Islet of Langerhans (tissue), 1 donor: ENCODE data around the gene NMNAT2.
"Not testable (repeated sequence)": the region's sequence is repeated elsewhere in the genome, so short reads cannot be mapped to it uniquely, and the experiment has no call there.

ENCODE experiments used
- FAIRE-seq: peaks from one replicate; lab custom pipeline; 2011; peaks lifted over from hg19 to GRCh38; lab: Jason Lieb, UNC

The NMNAT2 gene

DNA sequence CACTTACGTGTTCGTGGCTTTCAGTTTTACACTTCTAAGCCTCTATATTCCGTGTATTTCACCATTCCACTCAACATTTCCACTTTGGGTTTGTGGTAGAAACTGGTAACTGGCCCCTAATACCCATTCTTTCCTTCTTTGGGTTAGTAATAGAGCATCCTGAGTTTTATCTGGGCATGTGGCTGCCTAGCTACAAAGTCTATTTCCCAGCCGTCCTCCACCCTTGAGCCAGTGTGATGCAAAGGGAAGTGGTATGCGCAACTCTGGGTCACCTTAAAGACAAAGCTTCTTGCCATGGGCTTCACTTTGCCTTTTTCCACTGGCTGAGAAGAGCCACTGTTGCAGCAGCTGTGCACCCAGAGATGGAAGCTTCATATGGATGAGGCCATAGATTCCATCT, 158.3 kb downstream of the NMNAT2 start:
- no peak for FAIRE-seq

DNA sequence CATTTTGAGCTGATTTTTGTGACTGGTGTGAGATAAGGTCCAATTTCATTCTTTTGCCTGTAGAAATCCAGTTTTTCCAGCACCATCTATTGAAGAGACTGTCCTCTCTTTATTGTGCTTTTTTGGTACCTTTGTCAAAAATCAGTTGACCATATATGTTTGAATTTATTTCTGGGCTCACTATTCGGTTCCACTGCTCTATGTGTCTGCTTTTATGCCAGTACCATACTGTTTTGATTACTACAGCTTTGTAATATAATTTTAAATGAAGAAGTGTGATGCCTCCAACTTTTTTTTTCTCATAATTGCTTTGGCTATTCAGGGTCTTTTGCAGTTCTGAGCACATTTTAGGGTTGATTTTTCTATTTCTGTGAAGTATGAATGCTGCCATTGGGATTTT, 163.1 kb downstream of the NMNAT2 start:
- no peak for FAIRE-seq

DNA sequence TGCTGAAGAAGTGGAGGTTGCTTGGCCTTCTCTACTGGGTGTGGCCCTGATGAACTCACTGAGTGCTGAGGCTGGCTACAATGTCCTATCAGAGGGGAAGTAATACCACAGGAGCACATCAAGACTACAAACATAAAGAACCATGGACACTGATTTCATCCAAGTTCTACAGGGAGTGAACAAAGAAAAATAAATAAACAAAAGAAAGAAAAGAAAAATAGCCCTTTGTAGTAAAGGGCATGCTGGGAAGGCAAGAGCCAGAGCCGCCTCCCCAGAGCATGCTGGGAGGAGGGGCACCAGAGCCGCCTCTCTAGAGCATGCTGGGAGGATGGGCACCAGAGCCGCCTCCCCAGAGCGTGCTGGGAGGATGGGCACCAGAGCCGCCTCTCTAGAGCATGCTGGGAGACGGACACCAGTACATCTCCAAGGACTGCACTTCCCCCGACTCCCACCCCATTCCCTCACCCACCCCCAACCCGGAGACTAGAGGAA, 166.2 kb downstream of the NMNAT2 start:
- FAIRE-seq = no peak

DNA sequence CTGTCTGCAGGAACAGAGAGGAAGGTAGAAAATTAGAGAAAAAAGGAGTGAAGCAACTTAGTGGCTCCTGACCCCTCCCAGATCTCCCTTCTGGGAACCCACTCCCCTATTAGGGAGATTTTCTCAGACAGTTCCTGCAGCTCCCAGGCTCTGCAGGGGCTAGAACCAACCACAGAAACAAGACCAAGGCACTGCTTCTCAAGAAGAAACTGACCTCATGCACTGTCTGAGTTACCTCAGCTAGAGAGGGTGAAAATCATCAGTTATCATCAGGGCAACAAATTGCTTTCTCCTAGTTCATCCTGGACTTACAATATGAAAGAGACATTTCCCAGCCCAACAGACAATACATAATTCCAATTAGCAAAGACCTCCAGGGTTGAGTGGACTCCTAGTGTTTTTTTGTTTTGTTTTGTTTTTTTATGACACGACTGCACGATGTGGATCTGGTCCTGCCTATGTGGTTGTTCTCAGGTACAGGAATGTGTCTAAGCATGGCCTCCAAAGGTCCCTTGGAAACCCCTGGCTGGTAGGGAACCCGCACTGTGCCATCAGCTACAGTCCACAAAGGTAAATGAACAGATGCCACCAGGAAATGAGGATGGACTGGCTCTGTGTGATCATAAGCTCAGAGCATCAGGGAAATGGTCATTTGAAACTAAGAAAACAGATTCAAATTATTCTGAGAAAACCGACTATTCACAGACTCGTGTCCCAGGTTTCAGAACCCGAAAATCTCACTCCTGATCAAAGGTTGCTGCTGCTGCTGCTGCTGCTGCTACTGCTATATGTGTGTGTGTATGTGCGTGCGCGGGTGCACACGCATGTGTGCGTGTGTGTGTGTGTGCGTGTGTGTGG, 166.8 kb downstream of the NMNAT2 start:
- no peak for FAIRE-seq

DNA sequence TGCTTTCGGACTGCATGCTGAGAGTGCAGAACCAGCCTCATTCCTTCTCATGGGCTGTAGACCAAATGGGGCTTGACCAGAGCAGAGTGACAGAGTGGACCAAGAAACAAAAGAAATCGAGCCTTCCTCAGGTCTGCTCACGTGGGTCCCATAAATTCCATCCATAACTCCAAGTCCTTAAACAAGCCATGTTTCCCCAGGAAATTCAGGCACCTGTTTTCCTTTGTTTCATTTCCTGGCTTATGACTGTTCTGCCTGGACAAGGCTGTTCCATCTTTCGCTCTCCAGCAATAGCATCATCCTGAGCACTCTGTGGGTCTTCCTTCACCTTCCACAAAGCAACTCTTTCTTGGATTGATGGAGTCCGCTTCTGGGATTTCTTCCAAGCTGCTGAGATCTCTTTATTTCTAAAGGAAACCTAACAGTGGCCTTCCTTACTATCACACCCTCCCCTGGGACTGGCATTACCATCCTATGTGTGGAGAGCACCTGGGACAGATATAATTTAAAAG, 168.2 kb downstream of the NMNAT2 start:
- FAIRE-seq = no peak

DNA sequence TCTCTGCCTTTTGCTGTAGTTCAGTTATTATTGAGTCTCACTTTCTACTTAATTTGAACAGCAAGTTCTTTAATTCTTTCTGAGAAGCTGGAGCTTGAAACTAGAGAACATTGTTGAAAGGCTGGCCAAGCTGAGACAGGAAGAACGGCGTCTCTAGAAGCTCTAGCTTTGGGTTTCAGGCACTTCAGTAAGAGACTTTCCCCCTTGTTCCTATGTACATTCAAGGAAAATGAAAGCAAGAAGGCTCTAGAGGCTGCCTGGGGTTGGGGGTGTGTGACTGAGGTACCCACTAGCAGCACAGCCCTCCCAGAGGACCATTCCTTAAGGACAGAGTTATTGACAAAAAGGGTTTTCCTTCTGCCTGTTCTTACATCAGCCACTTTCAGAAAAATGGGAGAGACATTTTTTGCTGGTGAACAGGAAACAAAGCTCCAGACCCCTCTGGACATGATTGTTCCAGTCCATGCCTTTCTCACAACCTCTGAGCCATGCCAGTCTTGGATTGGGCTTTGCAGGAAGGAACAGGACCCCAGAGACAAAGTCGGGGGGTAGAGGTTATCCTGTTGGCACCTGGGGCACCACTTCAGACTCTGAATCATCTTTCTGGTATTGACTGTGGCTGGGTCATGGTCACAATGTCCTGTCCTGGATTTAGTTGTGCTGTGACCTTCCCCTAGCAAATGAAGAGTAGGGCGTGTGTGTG, 169.0 kb downstream of the NMNAT2 start:
- no peak for FAIRE-seq

DNA sequence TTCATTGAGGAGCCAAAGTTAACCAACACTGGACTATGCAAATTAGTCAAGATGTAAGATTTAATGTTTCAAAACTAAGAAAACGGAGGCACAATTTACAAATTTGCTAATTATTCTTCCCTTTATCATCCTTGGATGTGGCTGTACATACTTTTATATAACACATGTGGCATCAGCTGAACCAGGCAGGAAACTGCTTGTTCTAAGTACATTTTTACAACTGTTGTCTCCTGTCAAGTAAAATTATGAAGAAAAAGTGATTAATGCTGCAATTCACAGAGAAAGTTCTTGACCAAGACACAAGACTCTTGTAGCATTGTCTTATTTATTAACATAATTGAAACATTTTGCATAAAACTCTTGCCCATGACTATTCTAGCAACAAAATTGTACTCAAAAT, 170.2 kb downstream of the NMNAT2 start:
- FAIRE-seq = no peak

DNA sequence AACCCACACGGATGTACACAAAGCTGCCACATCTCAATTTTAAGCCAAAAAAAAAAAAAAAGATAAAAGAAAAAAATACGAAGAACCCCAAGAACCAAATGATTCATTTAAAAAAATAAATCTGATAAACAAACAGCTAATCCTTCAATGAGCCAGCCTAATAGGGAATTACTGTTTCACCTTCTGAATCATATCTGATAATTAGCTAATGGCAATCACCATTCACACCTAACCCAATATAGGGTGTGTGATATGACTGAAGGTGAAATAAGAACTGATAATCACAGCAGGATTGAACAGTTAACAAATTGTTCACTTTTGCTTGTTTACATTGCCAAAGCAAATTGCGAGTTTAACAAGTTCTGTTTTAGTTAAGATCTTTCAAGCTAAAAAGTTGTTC, 170.7 kb downstream of the NMNAT2 start:
- no peak for FAIRE-seq

DNA sequence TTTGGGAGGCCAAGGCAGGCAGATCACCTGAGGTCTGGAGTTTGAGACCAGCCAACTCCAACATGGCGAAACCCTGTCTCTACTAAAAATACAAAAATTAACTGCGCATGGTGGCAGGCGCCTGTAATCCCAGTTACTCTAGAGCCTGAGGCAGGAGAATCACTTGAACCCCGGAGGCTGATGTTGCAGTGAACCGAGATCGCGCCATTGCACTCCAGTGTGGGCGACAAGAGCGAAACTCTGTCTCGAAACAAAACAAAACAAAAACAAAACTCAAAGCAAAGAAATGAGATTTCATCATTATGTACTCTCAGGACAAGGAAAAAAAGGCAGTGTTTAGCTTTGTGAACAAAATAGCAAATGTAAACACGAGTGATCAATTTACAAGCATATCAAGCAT, 171.1 kb downstream of the NMNAT2 start:
- no peak for FAIRE-seq

DNA sequence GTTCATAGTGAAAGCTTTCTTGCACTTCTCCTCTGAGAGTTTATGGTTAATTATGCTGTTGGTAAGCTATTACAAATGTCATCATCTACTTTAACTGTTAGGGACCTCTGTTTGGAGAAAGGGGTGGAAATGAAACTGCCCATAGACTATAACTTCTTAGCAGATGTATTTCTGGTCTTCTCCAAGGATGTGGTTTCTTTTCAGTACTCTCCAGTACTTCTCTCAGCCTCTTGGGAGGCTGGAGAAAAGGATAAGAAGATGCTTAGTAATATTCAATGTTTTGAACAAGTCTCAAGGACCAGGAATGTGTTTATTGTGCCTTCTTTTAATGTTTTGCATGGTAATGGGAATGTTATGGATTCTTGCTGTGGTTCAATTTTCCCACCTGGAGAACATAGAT, 171.7 kb downstream of the NMNAT2 start:
- no peak for FAIRE-seq

DNA sequence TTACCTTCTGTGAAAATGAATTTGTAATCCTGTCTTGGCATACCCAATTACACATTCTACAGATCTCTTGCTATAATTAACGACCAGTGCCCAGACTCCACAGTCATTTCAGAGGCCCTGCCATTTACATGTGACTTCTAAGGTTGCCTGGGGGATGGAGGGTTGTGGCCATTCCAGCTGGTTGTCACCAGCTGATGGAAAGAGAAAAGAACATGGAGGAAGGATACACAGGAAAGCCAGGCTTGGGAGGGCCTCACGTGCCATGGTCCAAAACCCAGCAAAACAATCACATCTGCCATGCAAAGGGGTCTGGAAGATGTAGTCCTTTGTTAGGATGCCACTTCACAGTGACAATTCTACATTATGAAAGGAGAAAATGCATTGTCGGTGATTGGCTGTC, 172.8 kb downstream of the NMNAT2 start:
- no peak for FAIRE-seq

DNA sequence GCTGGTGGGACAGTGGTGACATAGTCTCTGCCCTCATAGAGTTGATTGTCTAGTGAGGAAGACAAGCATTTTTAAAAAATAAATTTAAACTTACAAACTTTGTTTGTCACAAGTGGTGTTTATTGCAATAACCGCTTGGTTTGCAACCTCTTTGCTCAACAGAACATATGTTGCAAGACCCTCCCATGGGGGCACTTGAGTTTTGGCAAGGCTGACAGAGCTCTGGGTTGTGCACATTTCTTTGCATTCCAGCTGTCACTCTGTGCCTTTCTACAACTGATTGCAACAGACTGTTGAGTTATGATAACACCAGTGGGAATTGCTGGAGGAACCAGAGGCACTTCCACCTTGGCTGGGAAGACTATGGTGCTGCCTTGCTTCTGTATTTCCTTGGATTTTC, 173.7 kb downstream of the NMNAT2 start:
- FAIRE-seq = no peak

DNA sequence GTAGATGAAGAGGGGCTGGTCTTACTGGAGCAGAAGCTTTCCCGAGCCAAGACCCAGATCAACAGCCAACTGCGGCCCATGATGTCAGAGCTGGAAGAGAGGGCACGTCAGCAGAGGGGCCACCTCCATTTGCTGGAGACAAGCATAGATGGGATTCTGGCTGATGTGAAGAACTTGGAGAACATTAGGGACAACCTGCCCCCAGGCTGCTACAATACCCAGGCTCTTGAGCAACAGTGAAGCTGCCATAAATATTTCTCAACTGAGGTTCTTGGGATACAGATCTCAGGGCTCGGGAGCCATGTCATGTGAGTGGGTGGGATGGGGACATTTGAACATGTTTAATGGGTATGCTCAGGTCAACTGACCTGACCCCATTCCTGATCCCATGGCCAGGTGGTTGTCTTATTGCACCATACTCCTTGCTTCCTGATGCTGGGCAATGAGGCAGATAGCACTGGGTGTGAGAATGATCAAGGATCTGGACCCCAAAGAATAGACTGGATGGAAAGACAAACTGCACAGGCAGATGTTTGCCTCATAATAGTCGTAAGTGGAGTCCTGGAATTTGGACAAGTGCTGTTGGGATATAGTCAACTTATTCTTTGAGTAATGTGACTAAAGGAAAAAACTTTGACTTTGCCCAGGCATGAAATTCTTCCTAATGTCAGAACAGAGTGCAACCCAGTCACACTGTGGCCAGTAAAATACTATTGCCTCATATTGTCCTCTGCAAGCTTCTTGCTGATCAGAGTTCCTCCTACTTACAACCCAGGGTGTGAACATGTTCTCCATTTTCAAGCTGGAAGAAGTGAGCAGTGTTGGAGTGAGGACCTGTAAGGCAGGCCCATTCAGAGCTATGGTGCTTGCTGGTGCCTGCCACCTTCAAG, 174.8 kb downstream of the NMNAT2 start:
- FAIRE-seq = no peak

DNA sequence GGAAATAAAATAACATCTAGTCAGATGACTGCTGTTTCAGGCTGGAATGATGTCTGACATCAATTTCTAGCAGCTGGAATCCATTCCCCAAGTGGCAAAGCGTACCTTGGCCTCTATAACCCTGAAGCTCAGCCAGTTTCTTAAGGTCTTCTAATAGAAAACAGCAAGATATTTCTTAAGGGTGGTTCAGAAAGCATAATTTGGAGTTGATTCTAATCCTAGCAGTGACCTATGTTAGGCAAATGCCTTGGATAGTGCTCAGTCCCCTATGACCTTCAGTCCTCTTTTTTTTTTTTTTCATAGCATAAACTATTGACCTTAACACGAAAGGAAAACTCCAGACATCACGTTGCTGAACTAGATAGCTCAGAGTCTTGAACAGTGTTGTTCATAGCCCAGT, 175.6 kb downstream of the NMNAT2 start:
- FAIRE-seq = no peak

DNA sequence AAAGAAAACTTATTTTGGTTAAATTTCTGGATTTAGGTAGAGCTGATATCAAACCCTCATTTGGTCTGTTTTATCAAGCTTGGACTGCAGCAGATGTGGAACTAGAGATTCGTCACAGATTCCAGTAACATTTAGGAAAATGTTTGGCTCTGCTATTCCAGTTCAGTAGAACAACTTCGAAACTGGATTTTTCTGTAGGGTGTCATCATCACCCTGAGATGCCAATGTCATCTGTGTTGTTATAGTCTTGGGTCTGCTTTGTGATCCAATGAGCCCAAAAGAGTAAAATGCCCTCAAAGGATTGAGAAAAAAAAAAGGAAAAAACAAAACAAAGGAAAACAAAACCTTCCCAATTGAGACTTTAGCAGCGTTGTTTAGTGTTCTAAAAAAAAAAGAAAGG, 176.7 kb downstream of the NMNAT2 start:
- no peak for FAIRE-seq

DNA sequence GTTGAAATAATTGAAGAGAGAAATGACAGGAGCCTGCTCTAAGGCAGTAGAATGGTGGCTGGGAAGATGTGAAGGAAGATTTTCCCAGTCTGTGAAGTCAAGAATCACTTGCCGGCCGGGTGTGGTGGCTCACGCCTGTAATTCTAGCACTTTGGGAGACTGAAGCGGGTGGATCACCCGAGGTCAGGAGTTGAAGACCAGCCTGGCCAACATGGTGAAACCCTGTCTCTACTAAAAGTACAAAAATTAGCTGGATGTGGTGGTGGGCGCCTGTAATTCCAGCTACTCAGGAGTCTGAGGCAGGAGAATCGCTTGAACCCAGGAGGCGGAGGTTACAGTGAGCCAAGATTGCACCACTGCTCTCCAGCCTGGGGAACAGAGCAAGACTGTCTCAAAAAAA, 177.3 kb downstream of the NMNAT2 start:
- not testable (repeated sequence) for FAIRE-seq

DNA sequence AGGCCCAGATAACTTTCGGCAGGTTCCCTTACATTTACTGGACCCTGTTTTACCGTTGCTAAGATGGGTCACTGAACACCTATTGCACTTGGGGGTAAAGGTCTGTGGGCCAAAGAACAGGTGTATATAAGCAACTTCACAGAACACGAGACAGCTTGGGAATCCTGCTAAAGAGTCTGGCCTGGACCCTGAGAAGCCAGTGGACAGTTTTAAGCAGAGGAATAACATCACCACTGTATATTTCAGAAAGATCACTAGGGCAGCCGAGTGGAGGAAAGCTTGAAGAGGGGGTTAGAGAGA, 177.7 kb downstream of the NMNAT2 start:
- FAIRE-seq = no peak

DNA sequence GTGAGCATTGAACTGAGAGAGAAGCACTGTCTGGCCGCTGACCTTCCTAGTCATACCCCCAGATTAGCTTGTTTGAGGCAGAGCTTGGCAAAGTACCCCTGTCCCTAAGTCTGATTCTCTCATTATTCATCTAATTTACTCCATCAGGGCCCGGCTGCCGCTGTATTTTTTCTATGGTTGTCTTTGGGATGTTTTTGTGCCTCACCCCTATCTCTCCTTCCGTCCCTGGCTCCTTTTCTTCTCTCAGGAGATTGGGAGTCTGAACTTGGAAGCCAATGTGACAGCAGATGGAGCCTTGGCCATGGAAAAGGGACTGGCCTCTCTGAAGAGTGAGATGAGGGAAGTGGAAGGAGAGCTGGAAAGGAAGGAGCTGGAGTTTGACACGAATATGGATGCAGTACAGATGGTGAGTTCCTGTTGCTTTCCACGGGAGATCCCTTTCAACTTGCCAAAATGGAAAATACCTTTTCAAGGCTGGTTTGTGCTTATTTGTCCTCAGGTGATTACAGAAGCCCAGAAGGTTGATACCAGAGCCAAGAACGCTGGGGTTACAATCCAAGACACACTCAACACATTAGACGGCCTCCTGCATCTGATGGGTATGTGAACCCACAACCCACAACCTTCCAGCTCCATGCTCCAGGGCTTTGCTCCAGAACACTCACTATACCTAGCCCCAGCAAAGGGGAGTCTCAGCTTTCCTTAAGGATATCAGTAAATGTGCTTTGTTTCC, 178.2 kb downstream of the NMNAT2 start:
- no peak for FAIRE-seq

DNA sequence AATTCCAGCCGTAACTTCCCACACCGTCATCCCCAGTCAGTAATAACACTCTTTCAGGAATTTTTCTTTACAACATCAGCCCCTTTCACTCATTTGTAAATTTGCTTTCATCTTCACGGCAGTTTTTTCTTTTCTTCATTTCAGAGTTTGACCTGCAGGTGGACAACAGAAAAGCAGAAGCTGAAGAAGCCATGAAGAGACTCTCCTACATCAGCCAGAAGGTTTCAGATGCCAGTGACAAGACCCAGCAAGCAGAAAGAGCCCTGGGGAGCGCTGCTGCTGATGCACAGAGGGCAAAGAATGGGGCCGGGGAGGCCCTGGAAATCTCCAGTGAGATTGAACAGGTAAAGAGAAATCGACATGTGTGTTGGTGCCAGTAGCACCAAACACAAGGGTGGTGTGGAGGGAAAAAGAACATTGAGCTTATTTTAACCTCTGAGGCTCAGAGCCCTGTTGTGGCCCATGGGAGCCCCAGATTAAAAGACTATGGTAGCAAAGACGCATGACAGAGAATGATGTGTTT, 178.9 kb downstream of the NMNAT2 start:
- no peak for FAIRE-seq

DNA sequence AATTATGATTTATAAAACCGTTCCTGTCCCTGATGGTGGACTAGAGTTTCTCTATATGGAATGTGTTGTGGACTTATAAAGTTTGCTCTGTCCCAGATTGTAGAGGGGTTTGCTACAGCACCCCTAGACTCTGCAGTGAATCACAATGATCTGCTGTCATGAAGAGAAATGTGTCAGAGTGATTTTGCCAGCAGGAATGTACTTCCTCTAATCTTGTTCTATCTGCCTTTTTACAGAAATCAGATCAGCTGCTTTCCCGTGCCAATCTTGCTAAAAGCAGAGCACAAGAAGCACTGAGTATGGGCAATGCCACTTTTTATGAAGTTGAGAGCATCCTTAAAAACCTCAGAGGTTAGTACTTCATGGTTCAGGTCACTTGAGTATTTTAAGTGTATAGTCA, 180.1 kb downstream of the NMNAT2 start:
- FAIRE-seq = no peak

DNA sequence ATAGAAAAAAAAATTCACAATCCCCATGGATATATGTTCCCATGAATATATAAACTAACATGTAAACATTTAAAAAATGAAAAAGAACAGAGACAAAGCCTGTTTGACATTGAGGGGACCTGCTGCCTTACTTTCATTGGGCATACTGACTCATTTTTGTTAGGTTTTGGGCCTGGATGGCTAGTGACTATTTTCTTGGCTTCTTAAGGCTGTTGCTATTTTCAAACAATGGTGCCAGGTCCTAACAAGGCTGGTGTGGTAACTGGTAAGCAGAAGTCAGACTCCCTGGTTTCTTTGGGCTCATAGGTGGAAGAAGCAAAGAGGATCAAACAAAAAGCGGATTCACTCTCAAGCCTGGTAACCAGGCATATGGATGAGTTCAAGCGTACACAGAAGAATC, 181.1 kb downstream of the NMNAT2 start:
- no peak for FAIRE-seq
